Loucy (cell line): Measurements from ENCODE around the gene ABCA9.

ENCODE experiments used
- H2AFZ ChIP-seq: fragments of 200-600 bp; sonication (generic); 2 replicates; pipeline ENCODE4 v1.6.0; 2016; ENCODE audit warnings: antibody characterized with exemption, mild to moderate bottlenecking, low read length, moderate library complexity
- H3F3A ChIP-seq: fragments of 200-600 bp; 2 replicates; pipeline ENCODE4 v1.6.0; 2016; ENCODE audit warnings: antibody characterized with exemption, low read depth, mild to moderate bottlenecking
- H3K27me3 ChIP-seq: fragments of 200-600 bp; sonication (generic); 2 replicates; pipeline ENCODE4 v1.6.1; 2014; ENCODE audit warnings: low read length, mild to moderate bottlenecking; ENCODE audit not compliant: insufficient read depth, poor library complexity, severe bottlenecking
- H3K36me3 ChIP-seq: fragments of 200-600 bp; sonication (generic); 2 replicates; pipeline ENCODE4 v1.6.1; 2016; ENCODE audit warnings: low read length; ENCODE audit not compliant: insufficient read depth
- H3K4me1 ChIP-seq: fragments of 200-600 bp; sonication (generic); 2 replicates; pipeline ENCODE4 v1.5.1; 2014; ENCODE audit warnings: low read length, mild to moderate bottlenecking; ENCODE audit not compliant: insufficient read depth, poor library complexity, severe bottlenecking
- H3K4me2 ChIP-seq: fragments of 200-600 bp; sonication (generic); 2 replicates; pipeline ENCODE4 v1.6.0; 2014; ENCODE audit warnings: antibody characterized with exemption, low read length, low read depth, mild to moderate bottlenecking; ENCODE audit not compliant: poor library complexity, severe bottlenecking
- H3K4me3 ChIP-seq: fragments of 200-600 bp; sonication (generic); 2 replicates; pipeline ENCODE4 v1.5.1; 2014; ENCODE audit warnings: low read length, mild to moderate bottlenecking, mixed read lengths; ENCODE audit not compliant: poor library complexity, severe bottlenecking
- H3K79me2 ChIP-seq: fragments of 200-600 bp; sonication (generic); 2 replicates; pipeline ENCODE4 v1.6.1; 2014; ENCODE audit warnings: low read length; ENCODE audit not compliant: insufficient read depth
- H3K9ac ChIP-seq: fragments of 200-600 bp; sonication (generic); 2 replicates; pipeline ENCODE4 v1.6.0; 2014; ENCODE audit warnings: mild to moderate bottlenecking, low read depth, low read length, moderate library complexity; ENCODE audit not compliant: poor library complexity, severe bottlenecking
- H3K9me2 ChIP-seq: fragments of 200-600 bp; sonication (generic); replicated peaks from 2 replicates; pipeline ENCODE4 v1.6.1; 2016; ENCODE audit warnings: low read depth, low read length, mixed read lengths
- H3K9me3 ChIP-seq: fragments of 200-600 bp; sonication (generic); 2 replicates; pipeline ENCODE4 v1.6.1; 2014; ENCODE audit warnings: mild to moderate bottlenecking, antibody characterized with exemption, low read length, low read depth; ENCODE audit not compliant: insufficient read depth
- H4K20me1 ChIP-seq: fragments of 200-600 bp; sonication (generic); 2 replicates; pipeline ENCODE4 v1.6.0; 2014; ENCODE audit warnings: antibody characterized with exemption, low read length, mild to moderate bottlenecking; ENCODE audit not compliant: insufficient read depth, poor library complexity, severe bottlenecking
- EZH2phosphoT487 ChIP-seq: fragments of 200-600 bp; IDR thresholded peaks from 2 replicates; pipeline ENCODE4 v1.6.1; 2018; ENCODE audit warnings: antibody characterized with exemption, mild to moderate bottlenecking, moderate library complexity, borderline replicate concordance
- TF ChIP-seq, protein P1 (sequence below): fragments of 200-600 bp; sonication (generic); conservative IDR thresholded peaks from 2 replicates; pipeline ENCODE4 v1.5.1; 2014; ENCODE audit warnings: mild to moderate bottlenecking, antibody characterized with exemption, low read length

ABCA9 gene

DNA sequence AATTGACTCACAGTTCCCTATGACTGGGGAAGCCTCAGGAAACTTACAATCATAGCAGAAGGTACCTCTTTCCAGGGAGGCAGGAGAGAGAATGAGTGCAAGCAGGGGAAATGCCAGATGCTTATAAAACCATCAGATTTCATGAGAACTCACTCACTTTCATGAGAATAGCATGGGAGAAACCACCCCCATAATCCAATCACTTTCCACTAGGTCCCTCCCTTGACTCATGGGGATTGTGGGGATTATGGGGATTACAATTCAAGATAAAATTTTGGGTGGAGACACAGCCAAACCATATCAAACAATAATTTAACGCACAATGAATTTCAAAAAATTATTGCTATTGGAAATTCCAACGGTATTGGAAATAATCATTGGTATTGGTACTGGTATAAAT lies 15.1 kb downstream of the ABCA9 start:
- Histone ChIP-seq H3K9me2 (0 out of 2 replicates have a peak, but pooled peaks cover 3% of the 10 kb centered on the region), H3K4me1 (no peaks in the 10 kb centered on the region), H3K36me3 (no peaks in the 10 kb centered on the region), H3K4me2 (no peak overlapping the region), H2AFZ (no peak overlapping the region), H3K9ac (no peak overlapping the region), H3K27me3 (no peaks in the 10 kb centered on the region), H3K79me2 (no peaks in the 10 kb centered on the region), H3K9me3 (no peaks in the 10 kb centered on the region), H4K20me1 (no peaks in the 10 kb centered on the region), H3F3A (no peaks in the 10 kb centered on the region), H3K4me3 (no peak overlapping the region)
- TF ChIP-seq EZH2phosphoT487: no peak
- TF ChIP-seq, protein P1, sequence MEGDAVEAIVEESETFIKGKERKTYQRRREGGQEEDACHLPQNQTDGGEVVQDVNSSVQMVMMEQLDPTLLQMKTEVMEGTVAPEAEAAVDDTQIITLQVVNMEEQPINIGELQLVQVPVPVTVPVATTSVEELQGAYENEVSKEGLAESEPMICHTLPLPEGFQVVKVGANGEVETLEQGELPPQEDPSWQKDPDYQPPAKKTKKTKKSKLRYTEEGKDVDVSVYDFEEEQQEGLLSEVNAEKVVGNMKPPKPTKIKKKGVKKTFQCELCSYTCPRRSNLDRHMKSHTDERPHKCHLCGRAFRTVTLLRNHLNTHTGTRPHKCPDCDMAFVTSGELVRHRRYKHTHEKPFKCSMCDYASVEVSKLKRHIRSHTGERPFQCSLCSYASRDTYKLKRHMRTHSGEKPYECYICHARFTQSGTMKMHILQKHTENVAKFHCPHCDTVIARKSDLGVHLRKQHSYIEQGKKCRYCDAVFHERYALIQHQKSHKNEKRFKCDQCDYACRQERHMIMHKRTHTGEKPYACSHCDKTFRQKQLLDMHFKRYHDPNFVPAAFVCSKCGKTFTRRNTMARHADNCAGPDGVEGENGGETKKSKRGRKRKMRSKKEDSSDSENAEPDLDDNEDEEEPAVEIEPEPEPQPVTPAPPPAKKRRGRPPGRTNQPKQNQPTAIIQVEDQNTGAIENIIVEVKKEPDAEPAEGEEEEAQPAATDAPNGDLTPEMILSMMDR: no peak

DNA sequence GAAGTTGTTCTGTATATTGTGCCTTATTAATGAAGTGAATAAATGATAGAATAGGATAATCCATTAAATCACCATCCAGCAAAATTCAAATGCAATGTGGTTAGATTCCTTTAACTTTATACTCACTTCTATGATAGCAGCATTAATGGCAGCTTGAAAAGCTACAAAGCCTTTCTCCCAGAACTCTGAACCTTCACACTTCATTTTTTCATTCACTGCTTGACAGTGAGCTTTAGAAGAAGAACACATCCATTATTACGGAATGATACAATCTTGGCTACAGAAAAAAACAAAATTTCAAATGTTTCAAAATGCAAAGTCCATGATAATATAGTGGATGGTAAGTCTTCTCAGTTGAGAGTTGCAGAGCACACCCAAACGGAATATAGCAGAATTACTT lies 16.4 kb downstream of the ABCA9 start:
- no peaks in the 10 kb centered on the region for H3K9me3 ChIP-seq
- H2AFZ ChIP-seq: no peak overlapping the region
- H3K36me3 ChIP-seq: no peaks in the 10 kb centered on the region
- no peaks in the 10 kb centered on the region for H3K79me2 ChIP-seq
- H3K4me3 ChIP-seq: no peak overlapping the region
- H3K27me3 ChIP-seq: no peaks in the 10 kb centered on the region
- H3K4me1 ChIP-seq: no peaks in the 10 kb centered on the region
- H3K4me2 ChIP-seq: no peak overlapping the region
- H3F3A ChIP-seq: no peaks in the 10 kb centered on the region
- no peaks in the 10 kb centered on the region for H4K20me1 ChIP-seq
- 0 out of 2 replicates have a peak, but pooled peaks cover 3% of the 10 kb centered on the region for H3K9me2 ChIP-seq
- no peak overlapping the region for H3K9ac ChIP-seq
- TF ChIP-seq, protein P1: no peak
- TF ChIP-seq EZH2phosphoT487: no peak

DNA sequence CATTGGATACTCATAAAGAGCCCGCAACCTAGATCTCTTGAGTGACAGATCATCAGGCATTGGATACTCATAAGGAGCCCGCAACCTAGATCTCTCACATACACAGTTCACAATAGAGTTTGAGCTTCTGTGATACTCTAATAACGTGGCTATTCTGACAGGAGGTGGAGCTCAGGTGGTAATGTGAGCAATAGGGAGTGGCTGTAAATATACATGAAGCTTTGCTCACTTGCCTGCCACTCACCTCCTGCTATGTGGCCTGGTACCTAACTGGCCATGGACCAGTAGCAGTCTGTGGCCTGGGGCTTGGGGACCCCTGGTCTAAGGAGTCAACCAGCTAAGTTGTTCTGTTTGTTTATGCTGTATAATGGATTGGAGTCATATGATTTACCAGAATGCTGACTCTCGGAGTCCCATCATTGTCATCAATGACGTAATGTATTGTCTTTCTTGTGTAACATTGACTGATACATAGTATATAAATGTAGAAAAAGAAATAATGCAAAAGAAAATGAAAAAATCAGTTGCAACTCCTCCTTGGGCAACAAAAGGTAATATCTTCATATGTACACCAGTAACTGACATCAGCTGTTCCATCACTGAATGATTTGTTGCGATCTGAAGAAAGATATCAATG lies 17.5 kb downstream of the ABCA9 start:
- H3K4me1 ChIP-seq: no peaks in the 10 kb centered on the region
- H3K9me2 ChIP-seq: 0 out of 2 replicates have a peak, but pooled peaks cover 3% of the 10 kb centered on the region
- no peak overlapping the region for H3K4me2 ChIP-seq

More for the DNA sequence above, 17.5 kb downstream of the ABCA9 start:
- H3K4me3 ChIP-seq: no peak overlapping the region
- no peaks in the 10 kb centered on the region for H4K20me1 ChIP-seq
- no peaks in the 10 kb centered on the region for H3K36me3 ChIP-seq
- H3K9me3 ChIP-seq: no peaks in the 10 kb centered on the region
- no peaks in the 10 kb centered on the region for H3K79me2 ChIP-seq
- H3K9ac ChIP-seq: no peak overlapping the region
- no peak overlapping the region for H2AFZ ChIP-seq
- TF ChIP-seq, protein P1: no peak
- TF ChIP-seq EZH2phosphoT487: no peak
- no peaks in the 10 kb centered on the region for H3F3A ChIP-seq
- no peaks in the 10 kb centered on the region for H3K27me3 ChIP-seq
